NOMO-1 treated with DMSO at 0.1 percent for 48 hours (cell line): ENCODE data around the gene SLPI.

Experiments used
- DNase-seq: peaks from one replicate; lab custom pipeline; 2025; ENCODE audit not compliant: unreplicated experiment; lab: John Stamatoyannopoulos, UW

SLPI gene

DNA sequence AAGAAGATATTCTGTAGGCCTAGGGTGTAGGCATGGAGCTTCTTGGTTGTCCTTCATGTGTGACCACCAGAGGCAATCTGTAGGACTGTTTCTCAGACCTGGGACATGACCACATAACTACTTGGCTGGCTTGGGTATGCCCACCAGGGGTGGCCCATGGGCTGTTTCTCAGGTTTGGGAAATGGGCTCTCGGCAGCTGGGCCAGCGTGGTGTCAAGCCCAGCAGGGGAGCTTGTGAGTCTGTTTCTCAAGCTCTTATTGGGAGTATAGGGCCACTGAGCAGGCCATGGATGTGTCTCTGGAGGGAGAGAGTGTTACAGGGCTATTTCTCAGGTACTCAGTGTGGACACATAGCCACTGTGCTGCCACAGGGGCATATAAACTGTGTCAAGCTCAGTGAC, 35.7 kb downstream of the SLPI start:
- no peak for DNase-seq

DNA sequence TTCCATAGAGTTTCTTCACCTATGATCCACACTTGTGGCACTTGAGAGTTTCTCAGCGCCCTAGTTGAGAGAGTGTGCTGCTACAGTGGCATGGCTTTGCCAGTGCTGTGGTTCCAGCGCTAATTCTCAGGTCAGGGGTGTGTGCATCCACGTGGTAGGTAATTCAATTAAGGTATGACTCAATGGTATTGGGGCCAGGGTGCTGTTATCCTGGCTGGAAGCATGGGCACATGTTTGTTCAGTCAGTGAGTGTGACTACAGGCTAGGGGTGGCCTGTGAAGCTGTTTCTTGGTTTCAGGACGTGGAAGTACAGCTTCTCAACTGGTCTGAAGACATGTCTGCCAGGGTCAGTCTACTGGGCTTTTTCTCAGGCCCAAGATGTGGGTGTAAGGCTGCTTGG, 36.2 kb downstream of the SLPI start:
- no peak for DNase-seq

DNA sequence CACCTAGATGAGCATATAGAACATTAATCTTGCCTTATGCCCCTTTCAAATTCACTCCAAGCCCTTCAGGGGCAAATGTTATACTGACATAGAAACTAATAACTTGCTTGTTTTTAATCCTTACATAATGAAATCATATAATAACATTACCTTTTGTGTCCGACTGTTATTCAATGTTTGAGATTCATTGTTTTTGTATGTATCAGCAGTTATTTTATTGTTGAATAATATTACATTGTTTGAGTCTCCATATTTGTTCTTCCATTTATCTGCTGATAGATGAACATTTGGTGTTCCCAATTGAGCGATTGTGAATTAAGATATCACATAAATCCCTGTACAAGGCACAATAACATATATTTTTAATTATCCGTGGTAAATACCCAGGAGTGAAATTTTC, 41.5 kb downstream of the SLPI start:
- DNase-seq = no peak

DNA sequence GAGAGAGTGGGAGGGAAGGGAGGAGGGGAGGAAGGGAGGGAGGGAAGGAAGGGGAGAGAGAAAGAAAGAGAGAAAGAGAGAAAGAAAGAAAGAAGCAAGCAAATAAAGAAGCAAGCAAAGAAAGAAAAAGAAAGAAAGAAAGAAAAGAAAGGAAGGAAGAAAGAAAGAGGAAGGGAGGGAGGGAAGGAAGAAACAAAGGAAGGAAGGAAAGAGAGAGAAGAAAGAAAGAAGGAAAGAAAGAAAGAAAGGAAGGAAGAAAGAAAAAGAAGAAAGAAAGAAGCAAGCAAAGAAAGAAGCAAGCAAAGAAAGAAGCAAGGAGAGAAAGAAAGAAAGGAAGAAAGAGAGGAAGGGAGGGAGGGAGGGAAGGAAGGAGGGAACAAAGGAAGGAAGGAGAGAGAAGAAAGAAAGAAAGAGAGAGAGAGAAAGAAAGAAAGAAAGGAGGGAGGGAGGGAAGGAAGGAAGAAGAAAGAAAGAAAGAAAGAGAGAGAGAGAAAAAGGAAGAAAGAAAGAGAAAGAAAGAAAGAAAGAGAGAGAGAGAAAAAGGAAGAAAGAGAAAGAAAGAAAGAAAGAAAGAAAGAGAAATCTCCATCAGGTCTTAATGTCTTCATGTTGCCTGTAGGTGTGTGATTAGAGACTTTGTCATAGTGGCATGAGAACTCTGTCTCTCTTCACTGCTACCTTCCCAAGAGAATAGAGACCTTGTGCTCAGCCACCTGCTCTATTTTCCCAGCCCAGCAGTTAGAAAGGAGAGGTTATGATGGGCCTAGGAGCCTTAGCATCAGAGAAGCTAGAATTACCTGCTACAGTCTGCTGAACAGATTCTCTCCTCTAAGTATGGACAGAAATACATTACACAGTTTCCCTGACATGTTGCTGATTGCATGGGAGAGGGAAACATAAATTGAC, 42.5 kb downstream of the SLPI start:
- no peak for DNase-seq

DNA sequence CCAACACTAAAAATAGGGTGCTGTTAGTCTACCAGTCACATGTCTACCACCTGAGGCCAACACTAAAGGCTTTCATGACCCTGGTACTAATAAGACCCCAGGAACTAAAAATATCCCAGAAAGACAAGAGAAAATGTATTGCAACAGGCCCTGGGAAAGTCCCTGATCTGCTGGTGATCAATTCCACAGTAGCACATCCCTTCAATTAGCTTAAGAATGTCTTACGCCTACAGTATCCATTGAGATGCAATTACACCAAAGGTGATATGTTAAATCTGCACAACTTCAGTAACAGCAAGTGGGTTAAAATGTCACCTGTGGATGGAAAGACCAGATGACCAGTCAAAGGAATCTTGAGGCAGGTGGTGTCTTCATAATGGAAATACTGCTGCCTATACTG, 44.4 kb downstream of the SLPI start:
- DNase-seq = no peak

DNA sequence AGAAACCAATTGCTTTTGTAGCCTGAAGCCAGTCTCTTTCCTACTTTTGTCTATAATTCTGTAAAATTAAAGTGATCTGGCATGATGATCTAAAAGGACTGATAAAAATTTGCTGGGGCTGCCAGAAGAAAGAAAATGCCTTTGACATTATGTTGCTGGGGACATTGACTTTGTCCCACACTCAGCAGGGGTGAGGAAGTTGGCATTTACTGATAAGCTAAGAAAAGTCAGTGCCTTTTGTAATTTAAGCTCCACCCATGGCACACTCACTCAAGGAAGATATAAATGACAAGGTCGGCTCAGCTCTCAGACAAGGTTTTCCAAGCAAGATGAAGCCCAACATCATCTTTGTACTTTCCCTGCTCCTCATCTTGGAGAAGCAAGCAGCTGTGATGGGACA, 47.6 kb downstream of the SLPI start, which contains the start of gene SEMG1:
SEMG1 (plus strand) TSS at position 309 of the 400 bp plus-strand sequence; CDS start at position 330, 21 bp downstream.
- DNase-seq = no peak
